HG03378 (cell line): ENCODE data around the gene MUC5B.

Experiments used
- ATAC-seq: cut with Tn5 transposase; IDR thresholded peaks from one replicate; pipeline ENCODE4 v1.9.1; 2021; ENCODE audit warnings: mild to moderate bottlenecking, moderate library complexity; ENCODE audit not compliant: unreplicated experiment

Gene MUC5B

GRCh38 chr11:1295591-1295990 is 72.7 kb downstream of the MUC5B start:
- no peak for ATAC-seq

- no peak for ATAC-seq
These were observed 73.4 kb downstream of the MUC5B start for GRCh38 chr11:1296287-1296686.

GRCh38 chr11:1297011-1297575 is 74.2 kb downstream of the MUC5B start:
- no peak for ATAC-seq

- no peak for ATAC-seq
These were observed 75.0 kb downstream of the MUC5B start for GRCh38 chr11:1297576-1298473.

- no peak for ATAC-seq
These were observed 76.0 kb downstream of the MUC5B start for GRCh38 chr11:1298695-1299492.

- ATAC-seq, result no peak
These were observed 76.8 kb downstream of the MUC5B start for GRCh38 chr11:1299621-1300020.

- ATAC-seq, result no peak
These were observed 77.3 kb downstream of the MUC5B start for GRCh38 chr11:1300121-1300520.

- ATAC-seq, result no peak
These were observed 77.8 kb downstream of the MUC5B start for GRCh38 chr11:1300569-1301187.

- ATAC-seq, result no peak
These were observed 78.5 kb downstream of the MUC5B start for GRCh38 chr11:1301220-1302000.

GRCh38 chr11:1302041-1302460 is 79.2 kb downstream of the MUC5B start:
- no peak for ATAC-seq

GRCh38 chr11:1302461-1303125 is 79.7 kb downstream of the MUC5B start:
- ATAC-seq, result no peak

- no peak for ATAC-seq
These were observed 80.4 kb downstream of the MUC5B start for GRCh38 chr11:1303126-1303821.

- ATAC-seq, result no peak
These were observed 81.1 kb downstream of the MUC5B start for GRCh38 chr11:1303973-1304372.

- no peak for ATAC-seq
These were observed 81.5 kb downstream of the MUC5B start for GRCh38 chr11:1304380-1304779.

- no peak for ATAC-seq
These were observed 82.2 kb downstream of the MUC5B start for GRCh38 chr11:1305063-1305495.

GRCh38 chr11:1305501-1306056 is 82.7 kb downstream of the MUC5B start:
- no peak for ATAC-seq

GRCh38 chr11:1306186-1307162 is 83.6 kb downstream of the MUC5B start:
- ATAC-seq, result no peak
